NCI-H2029 (cell line): Measurements from ENCODE around the gene SUN1.
"Not testable (repeated sequence)": the region's sequence is repeated elsewhere in the genome, so short reads cannot be mapped to it uniquely, and the experiment has no call there.

Source experiments
- DNase-seq: peaks from one replicate; lab custom pipeline; 2025; lab: John Stamatoyannopoulos, UW

Gene SUN1

DNA sequence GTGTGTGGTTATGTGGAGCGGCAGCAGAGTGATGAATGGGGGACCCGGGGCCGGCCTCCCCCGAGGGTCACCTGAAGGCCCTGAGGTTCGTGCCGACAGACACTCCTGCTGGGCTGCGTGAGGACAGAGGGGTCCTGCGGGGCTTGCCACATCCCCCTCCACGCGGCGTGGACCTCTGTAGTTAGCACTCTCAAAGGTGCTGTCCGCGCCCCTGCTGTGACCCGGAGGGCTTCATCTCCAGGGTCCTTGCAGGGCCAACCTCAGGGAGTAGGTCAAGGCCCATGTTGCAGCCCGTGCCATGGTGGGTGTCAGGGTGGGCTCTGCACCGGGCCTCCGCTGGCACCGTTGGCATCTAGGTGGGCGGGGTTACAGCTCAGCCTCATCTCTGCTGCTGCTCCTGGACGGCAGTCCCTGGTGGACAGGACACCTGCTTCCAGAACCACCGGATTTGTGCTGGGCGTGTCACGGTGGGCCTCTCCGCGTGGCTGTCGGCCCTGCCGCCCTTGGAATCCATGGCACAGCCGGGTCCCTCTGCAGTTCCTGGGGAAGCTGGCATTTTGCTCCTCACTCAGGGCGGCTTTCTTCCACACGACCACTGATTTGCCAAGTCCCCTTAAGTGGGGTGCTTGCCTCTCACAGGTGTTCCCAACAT lies 24.3 kb downstream of the SUN1 start:
- DNase-seq = no peak

DNA sequence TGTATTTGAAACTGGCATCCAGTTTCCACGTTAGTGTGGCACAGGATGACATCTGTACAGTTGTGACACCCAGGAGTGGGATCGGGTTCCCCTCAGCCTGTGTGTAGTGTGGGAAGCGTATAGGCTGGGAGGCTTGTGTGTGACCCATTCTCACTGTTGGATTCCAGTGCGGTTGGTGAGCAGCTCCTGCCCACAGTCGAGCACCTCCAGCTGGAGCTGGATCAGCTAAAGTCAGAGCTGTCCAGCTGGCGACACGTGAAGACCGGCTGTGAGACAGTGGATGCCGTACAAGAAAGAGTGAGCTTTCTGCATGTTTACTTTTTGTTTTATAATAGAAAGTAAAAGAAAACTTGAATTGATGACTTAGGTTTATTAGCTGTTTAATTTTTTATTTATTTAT lies 25.4 kb downstream of the SUN1 start:
- DNase-seq = no peak

DNA sequence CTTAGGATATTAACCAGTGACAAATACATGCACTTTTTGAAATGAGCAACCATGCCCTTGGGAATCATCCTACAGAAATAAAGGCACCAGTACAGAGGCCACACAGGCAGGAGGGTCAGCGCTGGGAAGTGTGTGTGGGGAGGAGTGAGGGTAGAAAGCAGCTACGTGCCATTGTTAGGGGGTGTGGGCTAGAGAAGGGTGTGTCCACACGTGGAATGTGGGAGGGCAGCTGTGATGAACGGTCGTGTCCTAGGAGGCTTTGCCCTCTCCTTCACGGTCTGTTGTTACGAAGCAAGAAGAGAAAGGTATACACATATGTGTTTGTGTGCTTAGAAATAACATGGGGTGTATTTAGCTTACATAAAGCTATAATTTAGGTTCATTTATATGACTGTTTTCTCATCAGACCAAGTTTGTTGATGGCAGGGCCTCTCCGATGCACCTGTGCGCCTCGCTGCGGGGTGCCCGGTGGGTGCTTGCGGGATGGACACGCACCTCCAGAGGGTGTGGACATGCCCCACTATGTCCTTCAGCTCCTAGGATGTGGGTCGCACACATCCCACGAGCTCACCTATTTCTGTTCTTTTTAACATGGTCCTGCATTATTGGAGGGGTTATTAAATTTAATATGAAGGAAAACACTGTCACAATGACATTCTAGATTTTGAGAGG lies 27.2 kb downstream of the SUN1 start:
- DNase-seq = no peak

DNA sequence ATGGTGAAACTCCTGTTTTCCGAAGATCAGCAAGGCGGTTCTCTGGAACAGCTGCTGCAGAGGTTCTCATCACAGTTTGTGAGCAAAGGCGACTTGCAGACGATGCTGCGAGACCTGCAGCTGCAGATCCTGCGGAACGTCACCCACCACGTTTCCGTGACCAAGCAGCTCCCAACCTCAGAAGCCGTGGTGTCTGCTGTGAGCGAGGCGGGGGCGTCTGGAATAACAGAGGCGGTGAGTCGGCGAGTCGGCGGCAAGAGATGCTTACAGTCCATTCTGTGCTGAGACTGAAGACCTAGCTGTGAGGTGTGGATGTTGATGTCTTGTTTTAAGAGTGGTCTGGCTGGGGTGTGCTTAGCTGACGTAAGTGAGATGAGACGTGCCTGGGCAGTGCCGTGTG lies 27.9 kb downstream of the SUN1 start:
- no peak for DNase-seq

DNA sequence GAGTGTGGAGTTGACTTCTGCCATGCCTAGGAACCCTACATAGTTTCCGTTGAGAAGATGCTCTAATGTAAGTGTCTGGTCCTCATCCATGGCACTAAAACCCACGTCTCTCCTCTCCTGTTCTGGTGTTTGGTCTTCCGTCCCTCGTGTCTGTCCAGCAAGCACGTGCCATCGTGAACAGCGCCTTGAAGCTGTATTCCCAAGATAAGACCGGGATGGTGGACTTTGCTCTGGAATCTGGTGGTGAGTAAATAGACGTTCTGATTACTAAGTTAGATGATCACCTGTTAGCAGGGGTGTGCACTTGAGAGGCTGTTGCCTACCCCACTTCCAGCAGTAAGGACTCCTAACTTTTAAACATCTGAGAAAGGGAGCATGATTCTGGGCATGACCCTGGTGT lies 28.9 kb downstream of the SUN1 start:
- no peak for DNase-seq

DNA sequence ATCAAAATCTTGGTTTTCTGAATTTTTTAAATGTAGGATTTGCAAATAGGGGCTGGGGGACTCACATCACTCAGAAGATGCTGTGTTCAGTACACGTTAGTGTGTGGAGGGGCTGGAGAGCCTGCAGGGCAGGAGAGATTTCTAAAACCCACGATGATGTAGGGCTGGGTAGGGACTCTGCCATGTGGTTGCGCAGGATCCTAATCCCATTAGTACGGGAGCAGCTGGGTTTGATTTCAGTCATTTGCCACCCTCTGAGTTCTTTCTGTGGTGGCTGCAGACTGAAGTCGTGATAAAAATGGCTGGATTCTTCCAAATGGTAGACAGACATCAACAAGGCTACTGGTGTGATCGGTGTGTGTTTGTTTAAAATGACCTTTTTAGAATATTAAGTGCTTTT lies 29.9 kb downstream of the SUN1 start:
- DNase-seq = no peak

DNA sequence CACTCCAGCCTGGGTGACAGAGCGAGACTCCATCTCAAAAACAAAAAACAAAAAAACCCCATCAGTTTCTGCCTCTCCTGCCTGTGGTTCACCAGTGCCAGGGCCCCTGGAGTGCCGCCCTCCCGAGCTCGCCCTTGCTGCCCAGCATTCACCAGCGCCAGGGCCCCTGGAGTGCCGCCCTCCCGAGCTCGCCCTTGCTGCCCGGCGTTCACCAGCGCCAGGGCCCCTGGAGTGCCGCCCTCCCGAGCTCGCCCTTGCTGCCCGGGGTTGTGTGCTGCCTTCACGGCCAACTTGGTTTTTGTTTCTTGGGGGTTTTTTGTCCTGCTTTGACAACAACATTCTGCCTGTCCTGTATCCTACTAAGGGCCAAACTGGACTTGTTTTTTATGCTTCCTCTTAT lies 30.8 kb downstream of the SUN1 start:
- no peak for DNase-seq

DNA sequence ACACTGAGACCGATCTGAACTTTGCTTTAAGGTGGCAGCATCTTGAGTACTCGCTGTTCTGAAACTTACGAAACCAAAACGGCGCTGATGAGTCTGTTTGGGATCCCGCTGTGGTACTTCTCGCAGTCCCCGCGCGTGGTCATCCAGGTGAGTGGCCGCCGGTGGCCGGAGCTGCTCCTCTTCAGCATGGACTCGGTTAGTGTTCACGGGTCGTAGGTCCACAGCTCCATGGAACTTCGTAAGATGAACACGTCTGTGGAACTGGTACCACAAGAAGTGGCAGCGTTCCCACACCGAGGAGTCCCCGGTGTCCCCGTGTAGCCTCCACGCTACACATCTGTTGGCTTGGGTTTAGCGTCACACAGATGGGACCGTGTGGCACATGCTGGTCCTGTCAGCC lies 33.6 kb downstream of the SUN1 start:
- no peak for DNase-seq

DNA sequence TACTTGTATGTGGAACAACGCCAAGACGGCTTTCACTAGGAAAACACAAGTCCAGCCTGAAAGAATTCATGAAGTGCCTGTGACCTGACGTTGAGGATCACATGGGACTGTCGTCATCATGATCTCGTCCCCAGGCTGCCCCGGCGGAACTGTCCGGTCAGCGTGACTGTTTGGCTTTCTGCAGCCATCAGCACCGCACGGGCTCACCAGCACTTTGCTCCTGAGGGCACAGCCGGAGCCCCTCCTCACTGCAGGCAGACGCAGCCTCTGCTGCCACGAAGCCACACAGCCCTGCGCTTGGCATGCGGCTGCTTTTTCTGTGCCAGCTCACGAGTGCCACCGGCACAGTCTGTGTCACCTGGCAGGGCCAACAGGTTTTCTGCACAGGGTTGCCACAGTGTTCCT lies 34.7 kb downstream of the SUN1 start:
- peak; percentile 74 for DNase-seq

DNA sequence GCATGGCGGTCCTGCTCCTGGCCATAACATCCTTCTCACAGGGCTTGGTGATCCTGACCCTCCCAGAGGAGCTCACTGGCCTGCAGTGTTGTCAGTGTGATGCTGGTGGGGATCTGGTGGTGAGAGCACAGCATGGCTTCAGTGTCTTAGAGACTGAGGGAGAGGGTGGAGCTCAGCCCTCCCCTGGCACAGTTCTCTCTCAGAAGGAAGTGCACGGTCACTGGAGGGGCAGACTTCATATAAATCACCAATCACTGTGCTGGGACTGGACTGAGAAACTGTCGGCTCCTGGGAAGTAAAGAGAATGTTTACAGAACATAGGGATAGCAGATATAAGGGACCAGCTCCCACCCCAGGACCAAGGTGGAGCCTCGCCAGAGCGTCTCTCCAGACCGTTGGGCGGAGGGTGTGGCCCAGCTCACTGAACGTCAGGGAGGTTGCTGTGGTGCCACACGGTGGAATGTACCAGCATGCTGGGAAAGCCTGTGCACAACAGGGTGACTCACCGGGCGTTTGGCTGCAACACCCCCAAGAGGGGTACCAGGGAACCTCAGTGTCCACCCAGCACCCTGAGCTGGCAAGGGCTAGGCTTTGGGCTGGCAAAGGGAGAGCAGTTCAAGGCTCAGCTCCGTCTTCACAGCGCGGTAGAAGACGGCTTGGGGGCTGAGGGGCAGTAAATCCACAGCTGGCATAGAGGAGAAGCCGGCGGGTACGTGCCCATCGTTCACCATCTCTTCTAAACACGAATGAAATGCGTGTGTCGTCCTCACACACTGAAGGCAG lies 35.3 kb downstream of the SUN1 start:
- no peak for DNase-seq

DNA sequence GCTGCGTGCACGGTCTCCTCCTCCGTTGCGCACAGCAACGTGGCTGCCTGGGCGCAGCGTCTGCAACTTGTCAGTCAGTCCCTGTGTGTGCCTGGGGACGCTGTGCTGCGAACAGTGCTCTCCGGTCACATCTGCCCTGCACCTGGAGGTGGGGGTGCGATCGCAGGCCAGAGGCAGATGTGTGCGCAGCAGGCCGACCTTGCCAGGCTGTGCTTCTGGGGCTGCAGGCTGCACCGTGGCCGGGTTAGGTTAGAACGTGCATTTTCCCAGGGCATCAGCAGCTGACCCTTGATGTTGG lies 35.9 kb downstream of the SUN1 start:
- DNase-seq = no peak

DNA sequence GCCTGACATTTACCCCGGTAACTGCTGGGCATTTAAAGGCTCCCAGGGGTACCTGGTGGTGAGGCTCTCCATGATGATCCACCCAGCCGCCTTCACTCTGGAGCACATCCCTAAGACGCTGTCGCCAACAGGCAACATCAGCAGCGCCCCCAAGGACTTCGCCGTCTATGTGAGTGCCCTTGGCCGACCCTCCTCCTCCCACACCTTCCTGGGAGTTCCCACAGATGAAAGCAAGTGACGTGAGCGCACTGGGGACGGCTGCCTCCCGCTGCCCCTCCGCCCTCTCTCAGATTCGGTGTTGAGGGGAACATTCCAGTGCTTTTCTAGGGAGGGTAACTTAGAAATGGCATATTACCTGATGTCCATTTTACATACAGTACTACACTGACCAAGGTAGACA lies 37.1 kb downstream of the SUN1 start:
- DNase-seq = no peak

DNA sequence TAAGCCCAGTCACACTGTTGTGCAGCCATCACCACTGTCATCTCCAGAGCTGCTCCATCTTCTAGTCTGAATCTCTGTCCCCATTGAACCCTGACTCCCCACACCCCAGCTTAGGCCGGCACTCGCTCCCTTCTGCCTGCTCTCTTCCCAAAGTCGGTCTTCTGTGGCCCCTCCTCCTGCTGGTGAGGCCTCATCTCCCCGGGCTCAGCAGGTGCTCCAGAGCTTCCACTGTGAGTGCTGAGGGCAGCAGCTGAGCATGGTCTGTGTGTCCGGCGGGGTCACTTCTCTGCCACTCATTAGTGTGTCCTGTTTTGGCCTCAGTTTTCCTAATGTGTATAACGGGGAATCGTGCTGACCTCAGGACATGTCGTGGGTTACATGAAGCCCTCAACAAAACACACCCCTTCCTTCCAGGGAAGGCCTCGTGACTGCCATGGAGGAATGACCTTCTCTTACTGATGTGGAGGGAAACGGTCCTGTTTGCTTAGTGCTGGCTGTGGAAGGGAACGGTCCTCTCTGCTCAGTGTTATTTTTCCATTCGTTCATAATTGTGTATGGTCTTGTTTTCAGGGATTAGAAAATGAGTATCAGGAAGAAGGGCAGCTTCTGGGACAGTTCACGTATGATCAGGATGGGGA lies 39.7 kb downstream of the SUN1 start:
- DNase-seq = no peak

DNA sequence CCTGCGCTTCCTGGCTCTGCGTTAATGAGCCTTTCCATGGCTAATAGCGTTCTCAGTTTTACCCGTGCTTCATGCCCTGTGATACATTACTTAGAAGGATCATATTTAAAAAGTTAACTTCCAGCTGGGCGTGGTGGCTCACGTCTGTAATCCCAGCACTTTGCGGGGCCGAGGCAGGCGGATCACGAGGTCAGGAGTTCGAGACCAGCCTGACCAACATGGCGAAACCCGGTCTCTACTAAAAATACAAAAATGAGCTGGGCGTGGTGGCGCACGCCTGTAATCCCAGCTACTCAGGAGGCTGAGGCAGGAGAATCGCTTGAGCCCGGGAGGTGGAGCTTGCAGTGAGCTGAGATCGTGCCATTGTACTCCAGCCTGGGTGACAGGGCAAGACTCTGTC lies 40.4 kb downstream of the SUN1 start:
- not testable (repeated sequence) for DNase-seq

DNA sequence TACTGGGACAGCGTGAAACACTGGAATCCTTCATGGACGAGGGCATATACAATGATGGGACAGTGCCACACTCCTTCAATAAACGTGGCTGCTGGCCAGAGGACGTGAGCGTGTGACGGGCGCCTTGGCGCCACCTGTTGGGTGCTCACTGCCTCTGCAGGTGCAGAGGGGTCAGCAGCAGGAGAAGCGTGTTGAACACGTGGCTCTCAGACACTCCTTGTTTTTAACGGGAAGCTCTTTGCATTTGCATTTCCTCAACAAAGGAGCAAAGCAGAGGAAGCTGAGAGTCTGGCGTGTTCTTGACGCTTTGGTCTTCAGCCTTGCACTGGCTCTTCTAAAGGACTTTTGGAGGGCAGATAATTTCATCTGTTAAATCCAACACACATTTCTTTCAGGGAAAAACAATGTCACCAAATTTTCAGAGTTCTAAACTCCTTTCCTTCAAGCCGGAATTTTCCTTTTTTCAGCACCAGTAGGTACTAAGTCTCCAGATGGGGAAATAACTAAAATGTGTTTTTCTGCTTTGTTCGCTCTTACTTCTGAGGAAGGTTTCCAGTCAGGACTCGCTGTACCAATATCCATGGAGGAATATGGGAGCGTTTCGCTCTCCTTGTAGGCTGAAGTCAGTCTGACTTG lies 41.2 kb downstream of the SUN1 start:
- peak; percentile 95 for DNase-seq

DNA sequence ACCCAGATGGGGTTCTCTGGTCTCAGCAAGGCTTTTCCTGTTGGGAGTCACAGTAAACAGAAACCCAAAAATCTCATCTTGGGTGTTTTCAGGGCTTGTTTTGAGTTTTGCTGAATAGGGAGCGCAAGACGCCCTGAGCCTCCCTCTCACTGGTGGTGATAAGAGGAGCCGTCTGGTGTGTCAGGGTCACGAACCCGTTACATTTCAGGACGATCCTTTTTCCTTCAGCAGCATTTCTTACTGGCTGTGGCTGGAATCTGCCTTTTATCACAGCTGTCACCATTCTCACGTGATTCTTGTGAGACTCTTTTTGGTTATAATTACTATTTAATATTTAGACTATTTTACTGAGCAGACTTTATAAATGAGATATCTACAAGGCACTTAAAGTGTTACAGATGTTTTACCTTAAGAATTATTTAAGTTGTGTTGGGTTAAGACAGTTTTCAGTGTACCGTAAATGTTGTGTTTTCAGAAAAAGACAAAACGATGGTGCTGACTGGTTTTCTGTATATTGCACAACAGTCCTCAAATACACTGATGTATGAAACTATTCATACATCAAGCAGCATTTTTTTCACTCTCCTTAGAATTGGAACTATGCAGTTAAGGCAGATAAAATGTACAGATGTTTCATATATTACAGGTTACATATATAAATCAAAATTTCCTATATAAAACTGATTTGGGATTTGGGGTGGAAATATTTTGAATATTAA lies 41.9 kb downstream of the SUN1 start:
- DNase-seq = no peak

DNA sequence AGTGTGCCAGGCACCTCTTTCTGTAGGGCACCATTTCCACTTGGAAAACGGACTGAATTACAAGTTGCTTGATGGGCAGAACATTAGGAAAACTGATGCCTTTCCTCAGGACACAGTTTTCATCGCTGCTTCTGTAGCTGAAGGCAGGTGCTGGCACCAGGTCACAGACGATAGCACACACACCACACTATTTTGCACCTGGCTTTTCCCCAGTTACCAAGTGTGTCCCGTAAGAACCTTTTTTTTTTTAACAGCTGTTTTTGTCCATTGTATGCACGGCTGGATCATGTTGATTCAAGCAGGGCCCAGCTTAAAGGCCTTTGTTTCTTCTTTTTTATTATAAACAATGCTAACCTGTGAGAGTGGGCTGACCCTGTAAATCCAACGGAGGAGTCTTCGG lies 42.8 kb downstream of the SUN1 start:
- DNase-seq = peak; percentile 82

DNA sequence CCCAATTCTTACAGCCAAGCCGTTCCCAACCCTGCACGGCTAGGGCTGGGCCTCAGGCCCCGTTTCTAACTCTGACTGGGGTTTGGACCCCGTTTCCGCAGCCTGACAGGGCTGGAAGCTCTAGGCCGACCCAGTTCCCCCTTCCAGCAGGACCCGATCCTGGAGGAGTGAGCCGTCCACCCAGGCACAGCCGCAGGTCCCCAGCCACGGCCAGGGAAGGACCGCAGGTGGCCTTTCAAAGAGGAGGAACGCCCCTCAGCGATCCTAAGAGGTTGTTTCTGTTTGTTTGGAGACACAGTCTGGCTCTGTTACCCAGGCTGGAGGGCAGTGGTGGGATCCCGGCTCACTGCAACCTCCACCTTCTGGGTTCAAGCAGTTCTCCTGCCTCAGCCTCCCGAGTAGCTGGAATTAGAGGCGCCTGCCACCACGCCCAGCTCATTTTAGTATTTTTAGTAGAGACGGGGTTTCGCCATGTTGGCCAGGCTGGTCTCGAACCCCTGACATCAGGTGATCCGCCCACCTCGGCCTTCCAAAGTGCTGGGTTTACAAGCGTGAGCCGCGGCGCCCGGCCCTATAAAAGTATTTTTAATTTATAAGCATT lies 43.3 kb downstream of the SUN1 start:
- DNase-seq = peak; percentile 34

DNA sequence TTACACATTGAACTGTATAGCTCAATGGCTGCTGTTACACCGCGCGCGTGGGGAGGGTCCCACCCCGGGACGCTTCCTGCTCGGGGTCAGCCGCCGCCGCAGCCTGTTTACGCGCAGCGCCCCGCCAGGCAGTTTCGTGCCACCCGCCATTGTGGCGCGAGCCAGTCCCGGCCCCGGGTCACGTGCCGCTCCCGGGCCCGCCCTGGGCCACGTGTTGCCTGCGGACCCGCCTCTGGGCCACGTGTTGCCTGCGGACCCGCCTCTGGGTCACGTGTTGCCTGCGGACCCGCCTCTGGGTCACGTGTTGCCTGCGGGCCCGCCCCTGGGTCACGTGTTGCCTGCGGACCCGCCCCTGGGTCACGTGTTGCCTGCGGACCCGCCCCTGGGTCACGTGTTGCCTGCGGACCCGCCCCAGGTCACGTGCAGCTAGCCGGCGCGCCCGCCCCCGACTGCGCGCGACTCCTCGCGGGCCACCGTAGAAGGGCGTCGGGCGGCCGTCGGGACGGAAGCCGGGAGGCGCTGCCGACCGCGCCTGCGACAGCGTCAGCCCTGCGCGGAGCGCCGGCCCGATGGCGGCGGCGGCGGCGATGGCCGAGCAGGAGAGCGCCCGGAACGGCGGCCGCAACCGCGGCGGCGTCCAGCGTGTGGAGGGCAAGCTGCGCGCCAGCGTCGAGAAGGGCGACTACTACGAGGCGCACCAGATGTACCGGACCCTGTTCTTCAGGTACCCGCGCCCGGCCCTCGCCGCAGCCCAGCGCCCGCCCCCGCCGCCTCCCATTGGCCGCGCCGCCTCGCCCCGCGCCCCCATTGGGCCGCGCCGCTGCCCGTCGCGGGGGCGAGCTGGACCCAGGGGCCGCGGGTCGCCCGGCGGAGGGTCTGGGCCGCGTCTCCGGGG lies 44.0 kb downstream of the SUN1 start, which contains the start of gene GET4:
Gene GET4, plus strand, starts transcription at position 478 of the 895 bp plus-strand sequence. Its CDS starts 92 bp downstream, at position 570.
- DNase-seq = peak; percentile 93

DNA sequence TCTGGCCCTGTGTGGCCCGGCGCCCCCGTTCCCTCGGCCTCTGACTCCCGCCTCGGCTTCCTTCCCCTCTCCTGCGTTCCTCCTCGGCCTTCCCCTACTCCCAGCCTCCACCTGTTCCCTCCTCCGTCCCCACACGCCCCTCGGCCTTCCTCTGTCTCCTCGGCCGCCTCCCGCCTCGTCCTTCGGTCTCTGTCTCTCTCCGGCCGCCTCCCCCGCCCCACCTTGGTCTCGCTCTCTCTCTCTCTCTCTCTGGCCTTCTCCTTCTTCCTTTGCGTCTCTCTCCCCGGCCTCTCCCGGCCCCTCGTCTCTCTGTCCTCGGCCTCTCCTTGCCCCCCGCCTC lies 44.7 kb downstream of the SUN1 start:
- DNase-seq = no peak
